Measurements from ENCODE around the gene MOB1B. TPM values are rescaled to one million over a fixed set of nuclear protein-coding genes. Genes with fewer than 3 reads are reported as not detected.

The MOB1B gene
- total RNA-seq, 3 donors from 2014 or later, result 13.3 to 27.8 (median 15.1) TPM

Other genes with a start within 250 kb of the MOB1B start
- 100 to 1,000 TPM in 2 of 3 donors, 10 to 100 TPM in 1; 10.1 to 700 (median 337) TPM for gene JCHAIN, start 235.9 kb upstream of the MOB1B start, total RNA-seq
- 10 to 100 TPM; 18.9 to 22.0 (median 19.3) TPM for gene UTP3, start 213.8 kb upstream of the MOB1B start, total RNA-seq
- gene RUFY3, start 180.4 kb upstream of the MOB1B start, total RNA-seq, result 10 to 100 TPM; 60.0 to 95.9 (median 83.6) TPM
- gene GRSF1, start 62.5 kb upstream of the MOB1B start, total RNA-seq, result 10 to 100 TPM; 37.0 to 56.8 (median 55.0) TPM
- gene DCK, start 91.3 kb downstream of the MOB1B start, total RNA-seq, result 10 to 100 TPM; 11.8 to 23.0 (median 17.4) TPM

Measured in breast epithelium (tissue), 3 donors.